Left renal cortex interstitium (tissue), 4 donors: ENCODE data around the gene TMCC2. TPM values are rescaled to one million over a fixed set of nuclear protein-coding genes. Genes with fewer than 3 reads are reported as not detected.

Source experiments
- DNase-seq, 4 donors: peaks; one replicate each; pipeline ENCODE4 v3.0.0-alpha.2; 2013; ENCODE audit warnings: low read depth in 4 of 4, low spot score in 2 of 4, missing footprints in 1 of 4
- polyA plus RNA-seq, 4 donors: library from polyadenylated mRNA; unstranded; fragments of 120-200 nt; gene quantifications; one replicate each; pipeline ENCODE4 v1.2.1, GENCODE V29; 2013; ENCODE audit not compliant: insufficient read length in 4 of 4

TMCC2 gene
- polyA plus RNA-seq, 4 donors = 7.5 to 9.9 (median 7.9) TPM

GRCh38 chr1:205237526-205238484 lies 10.1 kb downstream of the TMCC2 start:
- DNase-seq = no peak

GRCh38 chr1:205239078-205239477 lies 11.3 kb downstream of the TMCC2 start:
- no peak for DNase-seq

- DNase-seq = no peak
Measured at GRCh38 chr1:205240118-205240517, 12.4 kb downstream of the TMCC2 start.

- DNase-seq = no peak
Measured at GRCh38 chr1:205240569-205240968, 12.8 kb downstream of the TMCC2 start.

- DNase-seq = no peak
Measured at GRCh38 chr1:205241366-205242030, 13.8 kb downstream of the TMCC2 start.

- no peak for DNase-seq
Measured at GRCh38 chr1:205243350-205244191, 15.8 kb downstream of the TMCC2 start.

GRCh38 chr1:205244384-205244783 lies 16.6 kb downstream of the TMCC2 start:
- no peak for DNase-seq

GRCh38 chr1:205245096-205245495 lies 17.4 kb downstream of the TMCC2 start:
- DNase-seq = no peak

GRCh38 chr1:205246351-205247119 lies 18.8 kb downstream of the TMCC2 start:
- no peak for DNase-seq

GRCh38 chr1:205247130-205247921 lies 19.6 kb downstream of the TMCC2 start:
- no peak for DNase-seq

GRCh38 chr1:205248793-205249601 lies 21.3 kb downstream of the TMCC2 start:
- DNase-seq = no peak

GRCh38 chr1:205249651-205250050 lies 21.9 kb downstream of the TMCC2 start:
- no peak for DNase-seq

- no peak for DNase-seq
Measured at GRCh38 chr1:205250699-205251098, 23.0 kb downstream of the TMCC2 start.

GRCh38 chr1:205251576-205251975 lies 23.8 kb downstream of the TMCC2 start:
- no peak for DNase-seq

GRCh38 chr1:205255941-205256780 lies 28.4 kb downstream of the TMCC2 start:
- peak in 3 of 4 donors; percentile 63 to 83 (median 73) for DNase-seq

GRCh38 chr1:205256951-205257625 lies 29.3 kb downstream of the TMCC2 start:
- DNase-seq = no peak

- DNase-seq = no peak
Measured at GRCh38 chr1:205257735-205258134, 30.0 kb downstream of the TMCC2 start.
